ENCODE results near the gene ITM2B.

GRCh38 chr13:48233046-48233888 lies at the start of gene ITM2B:
- peak; percentile 31 for TF ChIP-seq CTCF (IDR thresholded peaks at IDR 0.05; ENCODE audit: low read depth, low read length)
- peak; percentile 85 for TF ChIP-seq POLR2A (IDR thresholded peaks at IDR 0.05; ENCODE audit: extremely low read depth, insufficient read length)
- TF ChIP-seq MYC (IDR thresholded peaks at IDR 0.05; ENCODE audit: low read depth, low read length): peak; percentile 56; the same call in 1 of the 2 replicates
- TF ChIP-seq, protein P1, sequence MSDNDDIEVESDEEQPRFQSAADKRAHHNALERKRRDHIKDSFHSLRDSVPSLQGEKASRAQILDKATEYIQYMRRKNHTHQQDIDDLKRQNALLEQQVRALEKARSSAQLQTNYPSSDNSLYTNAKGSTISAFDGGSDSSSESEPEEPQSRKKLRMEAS (IDR thresholded peaks at IDR 0.05; ENCODE audit: low read depth, low read length): peak; percentile 60

All from NB4 (cell line).